K562 (cell line): Measurements from ENCODE around the gene TEX54. TPM values are rescaled to one million over a fixed set of nuclear protein-coding genes. Genes with fewer than 3 reads are reported as not detected.
A peak's percentile ranks its signal among the peaks of the same experiment; 100 is the strongest.

Source experiments
- CBX5 ChIP-seq: IDR thresholded peaks from 2 replicates; pipeline ENCODE4 v1.6.1; 2014; ENCODE audit warnings: low read depth, borderline replicate concordance
- CREB1 ChIP-seq, 2 experiments: sonication (generic) in 1 of 2; formaldehyde crosslinking in 1 of 2; IDR thresholded peaks; 2 replicates each; pipeline versions ENCODE4 v1.6.1 to v1.8.0; 2012 to 2022; ENCODE audit warnings: inconsistent platforms in 1 of 2, mild to moderate bottlenecking in 1 of 2, missing genetic modification reagents in 1 of 2, moderate library complexity in 1 of 2
- CREB3 ChIP-seq: fragments of 450-650 bp; conservative IDR thresholded peaks from 2 replicates; pipeline ENCODE4 v1.6.1; 2016; ENCODE audit warnings: missing genetic modification characterization, low read depth, mild to moderate bottlenecking, missing compliant biosample characterization, moderate library complexity
- CREM ChIP-seq: IDR thresholded peaks from 2 replicates; pipeline ENCODE4 v1.6.1; 2014; ENCODE audit warnings: antibody characterized with exemption, low read depth
- ELF4 ChIP-seq: fragments of 450-650 bp; formaldehyde crosslinking; IDR thresholded peaks from 2 replicates; pipeline ENCODE4 v1.4.0; 2022; ENCODE audit warnings: missing genetic modification characterization
- ETV5 ChIP-seq: sonication (generic); formaldehyde crosslinking; IDR thresholded peaks from 2 replicates; pipeline ENCODE4 v1.4.0; 2020; ENCODE audit warnings: low read depth, mild to moderate bottlenecking, missing genetic modification reagents
- FOS ChIP-seq: IDR thresholded peaks from 3 replicates; pipeline ENCODE4 v1.6.1; 2011; ENCODE audit not compliant: insufficient read length; ENCODE audit errors: extremely low read depth
- FOXA1 ChIP-seq: fragments of 450-650 bp; IDR thresholded peaks from 2 replicates; pipeline ENCODE4 v1.6.1; 2016; ENCODE audit warnings: mild to moderate bottlenecking, borderline replicate concordance
- FOXJ2 ChIP-seq: fragments of 200-800 bp; sonication (Bioruptor generic); IDR thresholded peaks from 2 replicates; pipeline ENCODE4 v1.6.1; 2016; ENCODE audit warnings: missing genetic modification characterization, missing compliant biosample characterization
- HDGF ChIP-seq: fragments of 450-650 bp; IDR thresholded peaks from 2 replicates; pipeline ENCODE4 v1.6.1; 2016
- IRF2 ChIP-seq: sonication (generic); formaldehyde crosslinking; IDR thresholded peaks from 2 replicates; pipeline ENCODE4 v1.8.1; 2022; ENCODE audit warnings: mild to moderate bottlenecking, missing genetic modification reagents
- KDM4B ChIP-seq, 2 experiments: fragments of 450-650 bp in 1 of 2; sonication (generic) in 1 of 2; IDR thresholded peaks; 2 replicates each; pipeline ENCODE4 v1.6.1; 2016 to 2017; ENCODE audit warnings: borderline replicate concordance in 2 of 2, antibody characterized with exemption in 1 of 2, low read depth in 1 of 2, mild to moderate bottlenecking in 1 of 2
- NFRKB ChIP-seq: fragments of 450-650 bp; IDR thresholded peaks from 2 replicates; pipeline ENCODE4 v1.6.1; 2016; ENCODE audit warnings: low read depth
- NUFIP1 ChIP-seq: fragments of 450-650 bp; IDR thresholded peaks from 2 replicates; pipeline ENCODE4 v1.6.1; 2018; ENCODE audit not compliant: partially characterized antibody
- TCF15 ChIP-seq: fragments of 250-450 bp; sonication (Bioruptor Pico); IDR thresholded peaks from 2 replicates; pipeline ENCODE4 v1.8.0; 2022; ENCODE audit warnings: moderate library complexity, mild to moderate bottlenecking, inconsistent platforms
- U2AF2 ChIP-seq: fragments of 200-400 bp; formaldehyde crosslinking; optimal IDR thresholded peaks from 2 replicates; pipeline ENCODE3; 2017; ENCODE audit warnings: low read depth, mild to moderate bottlenecking, low read length
- YY1 ChIP-seq, 3 experiments: IDR thresholded peaks; 2 replicates each; pipeline ENCODE4 v1.6.1; 2011; ENCODE audit warnings: low read length in 2 of 3, mild to moderate bottlenecking in 2 of 3, moderate library complexity in 2 of 3, borderline replicate concordance in 1 of 3, control low read depth in 1 of 3, low read depth in 1 of 3; ENCODE audit not compliant: insufficient read depth in 3 of 3, insufficient replicate concordance in 2 of 3, control insufficient read depth in 1 of 3, insufficient read length in 1 of 3; ENCODE audit errors: extremely low read depth in 1 of 3
- ZNF12 ChIP-seq: sonication (generic); formaldehyde crosslinking; IDR thresholded peaks from 2 replicates; pipeline ENCODE4 v1.4.0; 2020; ENCODE audit warnings: mild to moderate bottlenecking, missing genetic modification reagents
- ZNF124 ChIP-seq: sonication (generic); formaldehyde crosslinking; IDR thresholded peaks from 2 replicates; pipeline ENCODE4 v1.8.1; 2022; ENCODE audit warnings: missing genetic modification reagents
- ZNF282 ChIP-seq: sonication (generic); formaldehyde crosslinking; IDR thresholded peaks from 2 replicates; pipeline ENCODE4 v1.8.1; 2023; ENCODE audit warnings: missing genetic modification reagents
- ZNF431 ChIP-seq: sonication (generic); formaldehyde crosslinking; IDR thresholded peaks from 2 replicates; pipeline ENCODE4 v1.8.0; 2022; ENCODE audit warnings: mild to moderate bottlenecking, missing genetic modification reagents
- ZNF717 ChIP-seq: fragments of 250-450 bp; sonication (Bioruptor Pico); IDR thresholded peaks from 2 replicates; pipeline ENCODE4 v1.5.0; 2021
- polyA plus RNA-seq, 8 experiments: library from polyadenylated mRNA; depleted of rRNA in 4 of 8; stranded (reverse) in 5 of 8; unstranded in 3 of 8; fragments of >200 nt; fragmentation: Nextera tagmentation in 2 of 8; fragmentation: Illumina TruSeq in 1 of 8; extraction: Ambion mirVana in 2 of 8; extraction: Trizol in 1 of 8; gene quantifications; 2 replicates each; pipeline versions ENCODE4 v1.2.1 to v1.2.3, GENCODE V29; 2011 to 2014; ENCODE audit warnings: inconsistent platforms in 1 of 8, missing spikeins in 1 of 8
- total RNA-seq, 7 experiments: library from RNA; depleted of rRNA in 6 of 7; stranded (reverse); fragments of >200 nt in 6 of 7; fragmentation: Illumina TruSeq in 2 of 7; extraction: Trizol in 2 of 7; gene quantifications; 2 replicates each; pipeline versions ENCODE4 v1.2.1 to v1.2.3, GENCODE V29; 2011 to 2021; ENCODE audit warnings: low replicate concordance in 1 of 7
- TF ChIP-seq, protein P1 (sequence below): sonication (generic); formaldehyde crosslinking; IDR thresholded peaks from 2 replicates; pipeline ENCODE4 v1.8.0; 2022; ENCODE audit warnings: mild to moderate bottlenecking, missing genetic modification reagents
- TF ChIP-seq, protein P2 (sequence below): fragments of 250-450 bp; sonication (Bioruptor Pico); IDR thresholded peaks from 2 replicates; pipeline ENCODE4 v1.8.0; 2022; ENCODE audit warnings: inconsistent platforms

Gene TEX54
- total and polyA plus RNA-seq, 9 of the 15 experiments (the other 6 are each of a cell fraction or from before 2014, with no cell fraction given) = not detected

- TF ChIP-seq CREB1 (IDR thresholded peaks at IDR 0.05) (no peak), CREB1 (CRISPR knock-in tag; IDR thresholded peaks at IDR 0.05) (no peak), ZNF12 (CRISPR knock-in tag) (no peak), ETV5 (no peak), ZNF282 (CRISPR knock-in tag) (no peak), FOXA1 (no peak), ZNF124 (CRISPR knock-in tag) (no peak), TCF15 (no peak), YY1 (IDR thresholded peaks at IDR 0.05; ENCODE audit: borderline replicate concordance in 1 of 3, control insufficient read depth in 1 of 3, extremely low read depth in 1 of 3, insufficient read depth in 3 of 3, insufficient read length in 1 of 3, insufficient replicate concordance in 2 of 3, low read depth in 1 of 3, low read length in 2 of 3) (peak in 1 of 3 experiments; percentile 24), KDM4B (IDR thresholded peaks at IDR 0.05; ENCODE audit: borderline replicate concordance in 2 of 2, low read depth in 1 of 2) (no peak), CBX5 (no peak), NFRKB (0 out of 2 replicates have a peak, but pooled peaks have one; percentile 1), FOXJ2 (no peak), ELF4 (no peak), HDGF (no peak), FOS (no peak), IRF2 (CRISPR knock-in tag) (no peak), CREB3 (tag) (no peak), U2AF2 (no peak), CREM (no peak), ZNF717 (CRISPR knock-in tag) (no peak), ZNF431 (no peak), NUFIP1 (no peak)
- TF ChIP-seq, protein P1, sequence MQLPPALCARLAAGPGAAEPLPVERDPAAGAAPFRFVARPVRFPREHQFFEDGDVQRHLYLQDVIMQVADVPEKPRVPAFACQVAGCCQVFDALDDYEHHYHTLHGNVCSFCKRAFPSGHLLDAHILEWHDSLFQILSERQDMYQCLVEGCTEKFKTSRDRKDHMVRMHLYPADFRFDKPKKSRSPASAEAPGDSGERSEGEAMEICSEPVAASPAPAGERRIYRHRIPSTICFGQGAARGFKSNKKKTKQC = peak; percentile 2
- TF ChIP-seq, protein P2, sequence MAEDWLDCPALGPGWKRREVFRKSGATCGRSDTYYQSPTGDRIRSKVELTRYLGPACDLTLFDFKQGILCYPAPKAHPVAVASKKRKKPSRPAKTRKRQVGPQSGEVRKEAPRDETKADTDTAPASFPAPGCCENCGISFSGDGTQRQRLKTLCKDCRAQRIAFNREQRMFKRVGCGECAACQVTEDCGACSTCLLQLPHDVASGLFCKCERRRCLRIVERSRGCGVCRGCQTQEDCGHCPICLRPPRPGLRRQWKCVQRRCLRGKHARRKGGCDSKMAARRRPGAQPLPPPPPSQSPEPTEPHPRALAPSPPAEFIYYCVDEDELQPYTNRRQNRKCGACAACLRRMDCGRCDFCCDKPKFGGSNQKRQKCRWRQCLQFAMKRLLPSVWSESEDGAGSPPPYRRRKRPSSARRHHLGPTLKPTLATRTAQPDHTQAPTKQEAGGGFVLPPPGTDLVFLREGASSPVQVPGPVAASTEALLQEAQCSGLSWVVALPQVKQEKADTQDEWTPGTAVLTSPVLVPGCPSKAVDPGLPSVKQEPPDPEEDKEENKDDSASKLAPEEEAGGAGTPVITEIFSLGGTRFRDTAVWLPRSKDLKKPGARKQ (CRISPR knock-in tag) = no peak
Observed at GRCh38 chr11:62856333-62856895, 23.8 kb upstream of the TEX54 start (continued).
